ENCODE results near the gene MFSD6.

Gene MFSD6

DNA sequence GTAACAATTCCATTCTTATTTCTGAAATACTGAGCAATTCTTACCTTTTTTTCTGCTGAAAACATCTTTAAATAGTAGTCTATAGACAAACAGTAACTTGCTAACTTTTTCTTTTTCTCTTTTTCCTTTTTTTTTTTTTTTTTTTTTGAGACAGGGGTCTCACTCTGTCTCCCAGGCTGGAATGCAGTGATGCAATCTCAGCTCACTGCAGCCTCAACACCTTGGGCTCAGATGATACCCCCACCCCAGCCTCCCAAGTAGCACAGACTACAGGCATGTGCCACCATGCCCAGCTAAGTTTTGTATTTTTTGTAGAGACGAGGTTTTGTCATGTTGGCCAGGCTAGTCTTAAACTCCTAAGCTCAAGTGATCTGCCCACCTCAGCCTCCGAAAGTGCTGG is 42.2 kb downstream of the MFSD6 start:
- H3K36me3 ChIP-seq (ENCODE audit: insufficient read depth, low read length), result no peaks in the 10 kb centered on the region
- H2AFZ ChIP-seq (ENCODE audit: low read depth, low read length), result no peak overlapping the region
- H3K27me3 ChIP-seq (ENCODE audit: insufficient read depth, low read length), result no peaks in the 10 kb centered on the region
- H3K4me3 ChIP-seq (ENCODE audit: low read length), result no peak overlapping the region
- H3K4me1 ChIP-seq (ENCODE audit: insufficient read depth, low read length), result no peaks in the 10 kb centered on the region
- no peaks in the 10 kb centered on the region for H3K9me3 ChIP-seq (ENCODE audit: low read length)

GRCh38 chr2:190451561-190452176 is 43.5 kb downstream of the MFSD6 start:
- Histone ChIP-seq H3K4me3 (ENCODE audit: low read length) (no peak overlapping the region), H3K36me3 (ENCODE audit: insufficient read depth, low read length) (no peaks in the 10 kb centered on the region), H2AFZ (ENCODE audit: low read depth, low read length) (no peak overlapping the region), H3K9me3 (ENCODE audit: low read length) (no peaks in the 10 kb centered on the region), H3K4me1 (ENCODE audit: insufficient read depth, low read length) (no peaks in the 10 kb centered on the region), H3K27me3 (ENCODE audit: insufficient read depth, low read length) (no peaks in the 10 kb centered on the region)

DNA sequence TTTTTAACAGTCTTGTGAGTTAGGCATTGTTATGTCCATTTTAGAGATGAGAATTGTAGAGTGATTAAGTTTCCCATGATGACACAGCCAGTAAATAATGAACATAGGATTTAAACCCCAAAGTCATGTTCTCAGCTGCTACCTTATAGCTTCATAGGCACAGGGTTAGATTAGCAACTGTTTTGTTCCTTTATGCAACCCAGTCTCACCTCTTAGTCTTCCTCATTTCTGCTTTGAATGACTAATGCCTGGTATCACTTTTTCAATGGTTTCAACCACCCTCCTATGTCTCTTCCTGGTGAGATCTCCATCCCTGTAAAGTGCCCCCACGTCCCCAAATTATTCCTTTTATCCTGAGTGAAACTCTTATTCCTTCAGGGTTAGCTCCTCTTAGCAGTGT is 44.3 kb downstream of the MFSD6 start:
- H3K27me3 ChIP-seq (ENCODE audit: insufficient read depth, low read length), result no peaks in the 10 kb centered on the region
- H3K4me3 ChIP-seq (ENCODE audit: low read length), result no peak overlapping the region
- H2AFZ ChIP-seq (ENCODE audit: low read depth, low read length), result no peak overlapping the region
- H3K36me3 ChIP-seq (ENCODE audit: insufficient read depth, low read length), result no peaks in the 10 kb centered on the region
- H3K4me1 ChIP-seq (ENCODE audit: insufficient read depth, low read length), result no peaks in the 10 kb centered on the region
- no peaks in the 10 kb centered on the region for H3K9me3 ChIP-seq (ENCODE audit: low read length)

- Histone ChIP-seq H3K36me3 (ENCODE audit: insufficient read depth, low read length) (no peaks in the 10 kb centered on the region), H3K4me3 (ENCODE audit: low read length) (no peak overlapping the region), H3K4me1 (ENCODE audit: insufficient read depth, low read length) (no peaks in the 10 kb centered on the region), H3K27me3 (ENCODE audit: insufficient read depth, low read length) (no peaks in the 10 kb centered on the region), H3K9me3 (ENCODE audit: low read length) (no peaks in the 10 kb centered on the region), H2AFZ (ENCODE audit: low read depth, low read length) (no peak overlapping the region)
Measured at GRCh38 chr2:190454795-190455194, 46.6 kb downstream of the MFSD6 start.

GRCh38 chr2:190455358-190456095 is 47.4 kb downstream of the MFSD6 start:
- Histone ChIP-seq H3K36me3 (ENCODE audit: insufficient read depth, low read length) (no peaks in the 10 kb centered on the region), H3K9me3 (ENCODE audit: low read length) (no peaks in the 10 kb centered on the region), H3K4me1 (ENCODE audit: insufficient read depth, low read length) (no peaks in the 10 kb centered on the region), H3K27me3 (ENCODE audit: insufficient read depth, low read length) (no peaks in the 10 kb centered on the region), H3K4me3 (ENCODE audit: low read length) (no peak overlapping the region), H2AFZ (ENCODE audit: low read depth, low read length) (no peak overlapping the region)

DNA sequence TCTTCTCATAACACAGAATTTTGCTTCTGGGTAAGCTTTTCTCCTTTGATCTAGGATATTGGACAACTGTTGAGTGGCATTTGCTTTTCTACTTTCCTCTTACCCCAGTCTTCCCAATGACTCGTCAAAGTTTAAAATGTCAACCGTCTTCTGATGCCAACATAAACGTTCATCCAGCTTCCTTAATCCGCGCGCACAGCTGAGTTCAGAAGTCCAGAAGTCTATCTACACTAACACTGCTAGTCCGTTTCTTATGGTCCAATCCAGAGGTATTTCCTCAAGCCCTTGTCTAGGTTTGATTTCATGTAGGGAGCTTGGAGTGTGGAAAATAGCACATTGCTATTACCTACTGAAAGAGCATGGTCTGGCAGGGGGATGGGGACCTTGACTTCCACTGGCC is 48.7 kb downstream of the MFSD6 start:
- Histone ChIP-seq H3K4me1 (ENCODE audit: insufficient read depth, low read length) (no peaks in the 10 kb centered on the region), H3K4me3 (ENCODE audit: low read length) (no peak overlapping the region), H2AFZ (ENCODE audit: low read depth, low read length) (no peak overlapping the region)

DNA sequence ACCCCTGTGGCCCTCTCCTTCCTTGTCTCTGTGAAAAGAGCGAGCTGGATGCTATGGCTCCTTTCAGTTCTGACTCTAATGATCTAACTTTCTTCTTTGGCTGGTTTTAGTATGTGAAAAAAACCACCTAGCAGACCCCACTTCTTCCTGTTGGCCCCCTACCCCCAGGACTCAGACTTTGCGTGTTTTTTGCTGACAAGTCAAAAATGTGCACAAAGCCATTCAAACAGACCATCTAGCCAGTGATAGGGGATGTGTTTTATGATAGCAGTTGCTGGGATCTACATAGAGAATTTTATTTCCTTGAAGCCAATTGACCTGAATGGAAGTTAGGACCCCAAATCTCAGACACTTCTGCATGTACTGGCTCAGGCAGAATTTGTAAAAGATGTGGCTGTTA is 49.1 kb downstream of the MFSD6 start:
- H2AFZ ChIP-seq (ENCODE audit: low read depth, low read length), result no peak overlapping the region
- H3K4me1 ChIP-seq (ENCODE audit: insufficient read depth, low read length), result no peaks in the 10 kb centered on the region
- H3K27me3 ChIP-seq (ENCODE audit: insufficient read depth, low read length), result no peaks in the 10 kb centered on the region
- H3K36me3 ChIP-seq (ENCODE audit: insufficient read depth, low read length), result no peaks in the 10 kb centered on the region
- no peaks in the 10 kb centered on the region for H3K9me3 ChIP-seq (ENCODE audit: low read length)
- no peak overlapping the region for H3K4me3 ChIP-seq (ENCODE audit: low read length)

More for the DNA sequence above, 48.7 kb downstream of the MFSD6 start:
- Histone ChIP-seq H3K9me3 (ENCODE audit: low read length) (no peaks in the 10 kb centered on the region), H3K36me3 (ENCODE audit: insufficient read depth, low read length) (no peaks in the 10 kb centered on the region), H3K27me3 (ENCODE audit: insufficient read depth, low read length) (no peaks in the 10 kb centered on the region)

- Histone ChIP-seq H3K9me3 (ENCODE audit: low read length) (no peaks in the 10 kb centered on the region), H3K36me3 (ENCODE audit: insufficient read depth, low read length) (no peaks in the 10 kb centered on the region), H3K4me1 (ENCODE audit: insufficient read depth, low read length) (no peaks in the 10 kb centered on the region), H3K27me3 (ENCODE audit: insufficient read depth, low read length) (no peaks in the 10 kb centered on the region), H3K4me3 (ENCODE audit: low read length) (no peak overlapping the region), H2AFZ (ENCODE audit: low read depth, low read length) (no peak overlapping the region)
Measured at GRCh38 chr2:190458352-190459107, 50.4 kb downstream of the MFSD6 start.

DNA sequence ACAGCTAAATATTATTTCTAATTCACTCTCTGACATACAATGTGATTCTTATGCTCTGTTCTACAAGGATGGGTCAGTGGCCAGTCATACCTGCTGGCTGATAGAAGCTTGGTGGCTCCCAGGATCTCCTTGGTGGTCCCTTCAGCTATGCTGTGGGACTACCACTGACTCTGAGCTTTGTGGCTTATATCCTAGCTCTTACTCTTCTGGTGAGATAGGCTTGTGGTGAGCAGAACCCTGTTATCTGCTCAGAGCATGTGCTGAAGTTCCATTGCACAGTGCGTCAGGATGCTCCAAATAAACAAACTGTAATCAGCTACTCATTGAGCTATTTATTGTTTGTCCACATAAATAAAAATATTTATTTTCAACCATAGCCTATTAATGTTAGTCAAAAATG is 51.7 kb downstream of the MFSD6 start:
- H3K4me3 ChIP-seq (ENCODE audit: low read length), result no peak overlapping the region
- H3K4me1 ChIP-seq (ENCODE audit: insufficient read depth, low read length), result no peaks in the 10 kb centered on the region
- no peaks in the 10 kb centered on the region for H3K9me3 ChIP-seq (ENCODE audit: low read length)
- H3K36me3 ChIP-seq (ENCODE audit: insufficient read depth, low read length), result no peaks in the 10 kb centered on the region
- H3K27me3 ChIP-seq (ENCODE audit: insufficient read depth, low read length), result no peaks in the 10 kb centered on the region
- H2AFZ ChIP-seq (ENCODE audit: low read depth, low read length), result no peak overlapping the region

- Histone ChIP-seq H3K4me1 (ENCODE audit: insufficient read depth, low read length) (no peaks in the 10 kb centered on the region), H3K4me3 (ENCODE audit: low read length) (no peak overlapping the region), H3K27me3 (ENCODE audit: insufficient read depth, low read length) (no peaks in the 10 kb centered on the region), H3K9me3 (ENCODE audit: low read length) (no peaks in the 10 kb centered on the region), H3K36me3 (ENCODE audit: insufficient read depth, low read length) (no peaks in the 10 kb centered on the region), H2AFZ (ENCODE audit: low read depth, low read length) (no peak overlapping the region)
Measured at GRCh38 chr2:190460487-190460886, 52.3 kb downstream of the MFSD6 start.

GRCh38 chr2:190462181-190462580 is 54.0 kb downstream of the MFSD6 start:
- Histone ChIP-seq H3K27me3 (ENCODE audit: insufficient read depth, low read length) (no peaks in the 10 kb centered on the region), H3K36me3 (ENCODE audit: insufficient read depth, low read length) (no peaks in the 10 kb centered on the region), H3K4me3 (ENCODE audit: low read length) (no peak overlapping the region), H3K4me1 (ENCODE audit: insufficient read depth, low read length) (peaks cover 6% of the 10 kb centered on the region), H3K9me3 (ENCODE audit: low read length) (no peaks in the 10 kb centered on the region), H2AFZ (ENCODE audit: low read depth, low read length) (no peak overlapping the region)

- no peaks in the 10 kb centered on the region for H3K27me3 ChIP-seq (ENCODE audit: insufficient read depth, low read length)
- peaks cover 10% of the 10 kb centered on the region for H3K4me1 ChIP-seq (ENCODE audit: insufficient read depth, low read length)
- H3K36me3 ChIP-seq (ENCODE audit: insufficient read depth, low read length), result no peaks in the 10 kb centered on the region
- H3K4me3 ChIP-seq (ENCODE audit: low read length), result no peak overlapping the region
- no peak overlapping the region for H2AFZ ChIP-seq (ENCODE audit: low read depth, low read length)
- H3K9me3 ChIP-seq (ENCODE audit: low read length), result no peaks in the 10 kb centered on the region
Measured at GRCh38 chr2:190462611-190463010, 54.5 kb downstream of the MFSD6 start.

- no peaks in the 10 kb centered on the region for H3K9me3 ChIP-seq (ENCODE audit: low read length)
- H3K4me3 ChIP-seq (ENCODE audit: low read length), result no peak overlapping the region
- no peaks in the 10 kb centered on the region for H3K36me3 ChIP-seq (ENCODE audit: insufficient read depth, low read length)
- no peak overlapping the region for H2AFZ ChIP-seq (ENCODE audit: low read depth, low read length)
- no peaks in the 10 kb centered on the region for H3K27me3 ChIP-seq (ENCODE audit: insufficient read depth, low read length)
- H3K4me1 ChIP-seq (ENCODE audit: insufficient read depth, low read length), result peaks cover 19% of the 10 kb centered on the region
Measured at GRCh38 chr2:190465060-190465459, 56.9 kb downstream of the MFSD6 start.
